ENCODE results near the gene LYPD5.
"Not testable (repeated sequence)": the region's sequence is repeated elsewhere in the genome, so short reads cannot be mapped to it uniquely, and the experiment has no call there.

The LYPD5 gene

DNA sequence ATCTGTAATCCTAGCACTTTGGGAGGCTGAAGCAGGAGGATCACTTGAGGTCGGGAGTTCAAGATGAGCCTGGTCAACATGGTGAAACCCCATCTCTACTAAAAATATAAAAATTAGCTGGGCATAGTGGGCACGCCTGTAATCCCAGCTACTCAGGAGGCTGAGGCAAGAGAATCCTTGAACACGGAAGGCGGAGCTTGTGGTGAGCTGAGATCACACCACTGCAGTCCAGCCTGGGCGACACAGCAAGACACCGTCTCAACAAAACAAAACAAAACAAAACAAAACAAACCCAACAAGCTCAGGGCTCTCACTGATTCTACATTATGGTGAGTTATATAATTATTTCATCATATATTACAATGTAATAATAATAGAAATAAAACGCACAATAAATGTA lies 4.2 kb upstream of the LYPD5 start:
- DNase-seq (ENCODE audit: low read depth, low spot score): not testable (repeated sequence)

DNA sequence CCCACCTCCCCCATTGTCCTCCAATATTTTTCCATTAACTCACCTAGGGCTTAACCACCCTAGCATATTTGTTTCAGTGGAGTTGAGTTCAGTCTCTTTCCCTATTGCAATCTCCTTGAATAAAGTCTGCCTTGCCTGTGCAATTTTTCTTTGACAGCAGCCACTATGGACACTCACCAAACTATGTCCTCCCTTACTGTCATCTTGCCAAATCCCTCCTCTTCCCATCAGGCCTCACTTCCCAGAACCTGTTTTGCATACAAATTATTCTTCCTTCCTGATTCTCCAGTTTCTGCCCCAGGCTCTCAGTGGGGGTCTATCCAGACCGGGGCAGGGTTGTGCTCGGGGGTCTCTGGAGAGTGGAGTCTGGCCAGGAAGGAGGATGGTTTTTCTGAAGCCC lies 2.2 kb upstream of the LYPD5 start:
- no peak for DNase-seq (ENCODE audit: low read depth, low spot score)

DNA sequence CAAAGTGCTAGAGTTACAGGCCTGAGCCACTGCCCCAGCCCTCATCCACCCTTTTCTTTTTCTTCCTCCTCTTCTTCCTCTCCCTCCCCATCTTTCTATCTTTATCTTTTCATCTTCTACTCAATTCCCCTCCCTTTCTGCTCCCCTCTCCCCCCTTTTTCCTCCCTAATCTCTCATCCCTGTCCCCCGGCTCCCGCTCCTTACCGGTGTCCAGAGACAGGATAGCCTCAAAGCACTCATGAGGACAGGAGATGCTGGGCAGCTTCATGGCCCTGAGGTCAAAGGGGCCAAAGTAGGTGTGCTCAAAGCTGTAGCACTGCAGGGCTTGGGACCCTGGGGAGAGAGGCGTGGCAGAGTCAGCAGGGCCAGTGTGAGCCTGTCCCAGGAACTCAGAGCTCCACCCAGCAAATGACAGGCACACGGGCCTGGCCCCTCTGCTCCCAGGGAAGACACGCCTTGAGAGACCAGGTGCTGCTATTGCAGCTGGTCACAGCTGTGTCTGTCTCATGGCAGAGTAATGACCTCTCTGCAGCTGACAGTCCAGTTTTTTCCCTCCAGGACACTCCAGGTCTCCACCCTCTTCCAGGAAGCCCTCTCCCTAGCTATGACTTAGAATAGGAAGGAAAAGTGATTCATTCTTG lies 2.6 kb downstream of the LYPD5 start:
- no peak for DNase-seq (ENCODE audit: low read depth, low spot score)

DNA sequence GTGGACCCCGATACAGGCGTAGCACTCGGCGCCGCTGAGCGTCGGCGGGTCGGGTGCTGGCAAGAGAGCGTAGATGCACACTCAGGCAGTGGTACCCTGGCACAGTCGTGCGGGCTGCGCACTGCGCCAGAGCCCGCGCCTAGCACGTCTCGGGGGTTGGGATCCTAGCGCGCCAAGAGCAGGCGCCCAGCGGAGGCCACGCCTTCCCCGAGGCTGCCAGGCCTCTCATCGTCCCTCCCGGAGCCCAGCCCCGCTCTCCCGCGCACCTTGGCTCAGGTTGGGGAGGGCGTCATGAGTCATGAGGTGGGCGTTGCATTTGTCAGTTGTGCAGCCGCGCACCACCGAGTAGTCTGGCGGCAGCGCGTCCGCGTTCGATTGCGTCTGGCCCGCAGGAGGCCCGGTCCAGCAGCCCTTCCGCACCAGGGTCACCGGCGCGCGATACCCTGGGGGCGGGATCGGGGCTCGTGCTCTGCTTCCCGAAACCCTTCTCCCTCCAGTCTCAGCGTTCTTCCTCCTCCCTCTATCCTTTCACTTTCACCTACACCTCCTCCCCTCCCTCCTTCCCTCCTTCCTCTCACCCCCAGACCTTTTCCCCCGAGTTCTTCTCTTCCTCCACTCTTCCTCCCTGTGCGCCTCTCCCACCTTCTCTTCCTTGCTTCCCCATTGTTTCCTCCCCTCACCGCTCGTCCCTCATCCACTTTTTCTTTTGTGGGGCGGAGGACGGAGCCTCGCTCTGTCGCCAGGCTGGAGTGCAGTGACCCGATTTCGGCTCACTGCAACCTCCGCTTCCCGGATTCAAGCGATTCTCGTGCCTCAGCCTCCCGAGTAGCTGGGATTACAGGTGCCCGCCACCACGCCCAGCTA lies 3.5 kb downstream of the LYPD5 start:
- DNase-seq (ENCODE audit: low read depth, low spot score): no peak

DNA sequence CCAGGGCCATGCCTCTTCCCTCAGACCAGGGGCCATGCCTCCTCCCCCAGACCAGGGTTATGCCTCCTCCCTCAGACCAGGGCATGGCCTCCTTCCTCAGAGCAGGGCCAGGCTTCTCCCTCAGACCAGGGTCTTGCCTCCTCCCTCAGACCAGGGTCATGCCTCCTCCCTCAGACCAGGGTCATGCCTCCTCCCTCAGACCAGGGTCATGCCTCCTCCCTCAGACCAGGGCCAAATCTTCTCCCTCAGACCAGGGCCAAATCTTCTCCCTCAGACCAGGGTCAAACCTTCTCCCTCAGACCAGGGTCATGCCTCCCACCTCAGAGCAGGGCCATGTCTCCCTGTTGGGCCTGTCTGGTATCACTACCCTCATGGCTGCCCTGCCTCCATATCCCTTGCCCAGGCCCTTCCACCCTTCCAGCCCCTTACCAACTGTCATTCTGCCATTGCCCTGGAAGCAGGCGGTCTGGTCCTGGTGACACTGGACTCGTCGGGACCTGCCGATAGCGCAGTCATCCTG lies 4.2 kb downstream of the LYPD5 start:
- no peak for DNase-seq (ENCODE audit: low read depth, low spot score)

DNA sequence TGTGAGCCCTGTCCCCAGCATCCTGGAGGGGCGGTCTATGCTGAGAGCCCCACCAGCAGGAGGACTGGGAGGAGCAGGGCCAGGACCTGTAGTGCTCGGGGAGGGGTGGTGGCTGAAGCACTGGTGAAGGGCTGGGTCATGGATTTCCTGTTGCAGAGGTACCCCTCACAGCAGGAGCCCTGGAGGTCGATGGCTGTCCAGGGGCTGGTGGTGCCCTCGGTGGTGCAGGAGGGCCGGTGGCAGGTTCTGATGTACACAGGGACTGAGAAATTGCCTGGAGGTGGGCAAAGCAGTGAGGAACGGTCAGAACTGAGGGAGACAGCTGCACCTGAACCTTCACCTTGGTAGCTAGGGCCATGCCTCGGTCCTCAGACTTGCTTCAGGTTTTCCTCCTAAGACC lies 4.7 kb downstream of the LYPD5 start:
- DNase-seq (ENCODE audit: low read depth, low spot score): no peak

DNA sequence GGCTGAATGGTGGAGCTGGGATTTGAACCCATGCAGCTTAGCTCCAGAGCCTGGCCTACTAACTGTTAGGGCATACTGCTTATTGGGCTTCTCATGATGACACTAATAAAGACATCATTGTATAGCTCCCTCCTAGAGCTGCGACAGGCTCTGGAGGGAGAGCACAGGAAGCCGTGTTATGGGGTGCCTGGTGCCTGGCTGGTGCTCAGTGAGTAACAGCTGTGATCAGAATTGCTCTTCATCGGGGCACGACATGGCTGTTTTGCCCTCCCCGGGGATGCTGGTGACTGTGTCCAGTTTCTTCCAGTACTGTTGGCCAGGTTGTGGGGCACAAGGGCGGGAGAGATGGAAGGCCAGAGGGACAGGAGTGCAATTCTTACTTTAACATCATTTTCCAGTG lies 5.1 kb downstream of the LYPD5 start:
- no peak for DNase-seq (ENCODE audit: low read depth, low spot score)

DNA sequence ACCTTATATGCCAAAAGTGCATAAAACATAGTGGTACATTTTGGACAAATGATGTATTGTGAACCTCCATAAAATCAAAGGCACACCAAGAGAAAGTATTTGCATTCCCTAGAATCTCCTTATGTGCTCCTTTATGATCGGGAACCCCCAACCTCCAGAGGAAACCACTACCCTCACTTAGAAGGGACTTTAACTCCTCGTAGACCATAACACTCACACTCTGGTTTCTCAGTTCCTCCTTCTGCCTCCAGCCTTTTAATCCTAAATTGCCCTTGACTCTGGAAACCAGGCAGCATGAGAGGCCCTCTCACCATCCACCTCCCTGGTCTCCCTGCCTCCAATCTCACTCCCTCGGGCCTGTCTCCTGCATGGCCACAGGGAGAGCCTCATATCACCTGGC lies 11.7 kb downstream of the LYPD5 start:
- no peak for DNase-seq (ENCODE audit: low read depth, low spot score)

DNA sequence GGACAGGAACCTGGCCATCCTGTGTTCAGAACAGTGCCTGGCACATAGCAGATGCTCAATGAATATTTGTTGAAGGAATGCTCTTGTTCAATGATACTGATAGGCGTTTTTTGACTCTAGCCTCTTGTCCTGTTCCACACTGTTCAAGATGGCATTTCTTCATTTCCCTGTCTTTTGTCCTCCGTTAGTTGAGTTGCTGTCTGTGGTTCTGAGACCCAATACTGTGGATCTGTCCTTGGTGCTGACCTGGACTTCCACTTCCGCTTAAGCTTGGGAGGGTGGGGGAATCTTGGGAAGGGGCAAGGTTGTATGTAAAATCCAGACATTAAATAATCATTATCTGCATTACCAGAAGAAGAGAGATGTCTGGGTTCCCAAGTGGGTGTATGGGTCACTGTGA lies 13.2 kb downstream of the LYPD5 start:
- no peak for DNase-seq (ENCODE audit: low read depth, low spot score)

DNA sequence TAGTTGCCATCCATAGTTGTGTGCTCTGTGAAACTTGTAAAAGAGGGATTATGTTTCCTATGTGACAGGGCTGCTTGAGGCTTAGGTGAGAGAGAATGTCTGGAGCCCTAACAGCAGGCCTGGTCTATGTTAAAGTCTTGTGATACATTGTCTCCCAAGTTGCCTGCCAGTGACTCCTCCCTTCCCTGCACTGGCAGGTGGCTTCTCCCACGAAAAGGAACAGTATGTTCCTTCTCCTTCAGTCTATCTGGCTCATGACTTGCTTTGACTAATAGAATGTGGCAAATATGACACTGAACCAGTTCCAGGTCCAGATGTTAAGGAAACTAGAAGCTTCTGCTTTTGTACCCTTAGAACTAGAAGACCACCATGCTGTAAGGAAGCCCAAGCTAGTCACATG lies 15.6 kb downstream of the LYPD5 start:
- DNase-seq (ENCODE audit: low read depth, low spot score): no peak

DNA sequence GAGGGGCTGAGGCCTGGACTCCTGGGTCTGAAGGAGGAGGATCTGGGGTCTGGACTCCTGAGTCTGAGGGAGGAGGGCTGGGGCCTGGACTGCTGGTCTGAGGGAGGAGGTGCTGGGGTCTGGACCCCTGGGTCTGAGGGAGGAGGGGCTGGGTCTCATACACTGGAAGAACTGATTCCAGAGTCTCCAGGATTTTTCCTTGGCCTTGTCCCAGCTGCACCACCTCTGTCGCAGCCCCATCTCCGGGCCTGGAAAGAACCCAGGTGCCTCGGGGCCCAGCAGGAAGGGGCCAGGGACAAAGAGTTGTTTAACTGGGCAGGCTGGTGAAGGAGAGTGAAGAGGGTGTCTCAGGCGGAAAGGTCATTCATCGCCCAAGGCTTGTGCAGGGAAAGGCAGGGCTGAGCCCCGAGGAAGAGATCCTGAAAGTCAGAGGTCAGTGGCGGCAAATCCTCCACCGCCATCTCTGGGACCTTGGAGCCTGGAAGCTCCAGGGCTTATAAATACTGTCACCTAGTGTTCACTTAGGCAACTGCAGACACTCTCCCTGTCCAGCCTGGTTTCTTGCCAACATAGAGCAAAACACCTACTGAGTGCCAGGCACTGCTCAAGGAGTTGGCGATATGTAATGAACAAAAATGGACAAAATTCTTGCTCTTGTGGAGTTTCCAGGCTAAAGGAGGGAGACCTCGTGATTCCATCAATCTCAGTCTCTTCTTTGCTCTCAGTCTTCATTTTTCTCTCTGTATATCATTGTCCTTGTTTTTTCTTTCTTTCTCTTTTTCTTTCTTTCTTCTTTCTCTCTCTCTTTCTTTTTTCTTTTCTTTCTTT lies 17.1 kb downstream of the LYPD5 start:
- DNase-seq (ENCODE audit: low read depth, low spot score): no peak

DNA sequence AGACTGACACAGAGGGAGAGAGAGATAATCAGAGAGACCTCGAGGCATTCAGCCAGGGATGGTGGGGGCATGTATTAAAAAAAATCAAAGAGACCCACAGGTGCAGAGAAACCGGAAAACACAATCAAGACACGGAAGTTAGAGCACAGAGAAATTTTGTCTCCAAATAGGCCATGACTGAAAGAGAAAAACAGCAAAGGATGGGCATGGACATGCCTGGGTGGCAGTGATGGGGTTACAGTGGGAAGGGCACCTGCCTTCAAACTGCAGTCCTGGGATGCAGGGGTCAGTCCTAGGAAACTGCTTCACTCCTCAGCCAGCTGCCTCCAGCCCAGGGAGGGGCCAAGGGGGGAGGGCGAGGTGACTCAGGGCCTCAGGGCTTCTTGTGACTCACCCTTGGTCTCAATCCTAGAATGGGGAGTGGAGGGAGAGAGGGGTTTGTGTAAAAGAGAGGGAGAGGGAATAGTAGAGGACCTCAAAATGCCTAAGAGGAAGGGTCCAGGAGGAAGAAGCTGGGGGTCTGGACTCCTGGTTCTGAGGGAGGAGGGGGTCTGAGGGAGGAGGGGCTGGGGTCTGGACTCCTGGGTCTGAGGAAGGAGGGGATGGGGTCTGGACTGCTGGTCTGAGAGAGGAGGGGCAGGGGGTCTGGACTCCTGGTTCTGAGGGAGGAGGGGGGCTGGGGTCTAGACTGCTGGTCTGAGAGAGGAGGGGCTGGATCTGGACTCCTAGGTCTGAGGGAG lies 17.8 kb downstream of the LYPD5 start:
- DNase-seq (ENCODE audit: low read depth, low spot score): no peak

DNA sequence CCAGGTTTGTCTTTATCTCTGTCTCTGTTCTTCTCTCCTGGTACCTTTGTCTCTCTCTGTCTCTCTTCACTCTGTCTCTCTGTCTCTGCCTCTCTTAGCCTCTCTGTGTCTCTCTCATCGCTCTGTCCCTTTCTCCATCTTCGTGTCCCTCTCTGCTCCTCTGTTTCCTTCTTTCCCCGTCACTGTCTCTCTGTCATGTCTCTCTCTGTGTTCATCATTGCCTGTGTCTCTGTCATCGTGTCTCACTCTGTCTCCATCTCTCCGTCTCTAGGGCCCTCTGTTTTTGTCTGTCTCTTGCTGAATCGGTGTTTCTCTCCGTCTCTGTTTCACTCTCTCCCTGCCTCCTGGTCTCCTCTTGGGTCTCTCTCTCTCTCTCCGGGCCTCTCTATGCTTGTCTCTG lies 18.6 kb downstream of the LYPD5 start:
- no peak for DNase-seq (ENCODE audit: low read depth, low spot score)

DNA sequence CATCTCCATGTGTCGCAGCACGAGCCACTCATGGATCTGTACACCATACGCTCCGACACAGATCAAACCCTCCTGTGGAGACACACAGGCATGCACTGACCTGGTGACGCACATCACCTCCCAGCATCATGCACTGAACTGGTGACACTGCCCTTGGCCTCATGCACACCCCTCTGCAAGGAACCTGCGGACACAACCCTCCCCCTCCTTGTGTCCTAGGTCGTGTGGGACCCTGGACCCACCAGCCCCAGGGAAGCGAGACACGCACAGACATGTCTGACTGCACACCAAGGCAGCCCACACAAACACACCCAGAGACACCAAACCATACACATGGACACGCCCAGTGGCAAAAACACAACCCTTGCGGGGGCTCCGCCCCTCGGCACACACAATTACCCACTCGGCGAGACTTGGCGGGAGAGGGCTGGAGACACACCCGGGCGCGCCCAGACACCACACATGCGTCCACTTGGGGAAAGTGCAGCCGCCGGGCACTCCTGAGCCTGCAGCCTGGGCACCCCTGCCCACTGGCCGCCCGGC lies 19.5 kb downstream of the LYPD5 start:
- no peak for DNase-seq (ENCODE audit: low read depth, low spot score)

DNA sequence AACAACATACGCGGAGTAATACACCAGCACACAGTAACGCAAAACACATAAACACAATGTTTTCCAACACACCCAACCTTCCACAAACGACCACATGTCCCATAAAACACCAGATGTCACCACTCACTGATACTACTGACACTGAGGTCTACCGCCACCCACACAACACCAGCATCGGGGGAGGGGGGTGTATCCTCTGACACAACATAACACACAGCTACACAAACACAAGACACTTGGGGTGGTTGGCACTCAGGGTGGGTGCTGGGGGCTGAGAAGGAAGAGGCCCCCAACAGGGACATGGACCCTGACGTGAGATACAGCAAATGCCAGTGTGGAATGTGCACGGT lies 20.0 kb downstream of the LYPD5 start:
- no peak for DNase-seq (ENCODE audit: low read depth, low spot score)

DNA sequence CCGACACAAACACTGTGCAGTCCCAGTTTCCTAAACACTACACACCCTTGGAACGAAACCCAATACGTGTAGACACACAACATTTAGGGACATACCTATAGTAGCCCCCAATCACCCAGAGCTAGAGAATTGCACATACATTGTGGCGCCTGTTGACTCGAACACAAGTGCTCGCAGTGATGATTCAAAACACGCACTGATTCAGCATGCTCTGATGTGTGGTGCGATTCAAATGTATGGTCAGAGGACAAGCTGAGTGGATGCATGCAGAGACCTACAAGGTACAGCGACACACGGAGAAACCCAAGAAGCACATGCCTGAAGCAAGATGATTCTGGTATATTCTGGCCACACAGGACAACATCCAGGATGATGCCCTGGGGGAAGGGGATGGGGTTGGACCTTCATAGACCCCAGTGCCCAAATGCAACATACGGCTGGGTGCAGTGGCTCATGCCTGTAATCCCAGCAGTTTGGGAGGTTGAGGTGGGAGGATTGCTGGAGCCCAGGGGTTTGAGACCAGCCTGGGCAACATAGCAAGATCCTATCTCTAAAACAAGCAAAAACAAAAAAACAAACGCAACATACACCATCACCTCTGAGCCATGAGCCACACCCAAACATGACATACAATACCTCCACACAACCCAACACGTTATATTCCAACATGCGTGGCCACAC lies 20.5 kb downstream of the LYPD5 start:
- no peak for DNase-seq (ENCODE audit: low read depth, low spot score)

DNA sequence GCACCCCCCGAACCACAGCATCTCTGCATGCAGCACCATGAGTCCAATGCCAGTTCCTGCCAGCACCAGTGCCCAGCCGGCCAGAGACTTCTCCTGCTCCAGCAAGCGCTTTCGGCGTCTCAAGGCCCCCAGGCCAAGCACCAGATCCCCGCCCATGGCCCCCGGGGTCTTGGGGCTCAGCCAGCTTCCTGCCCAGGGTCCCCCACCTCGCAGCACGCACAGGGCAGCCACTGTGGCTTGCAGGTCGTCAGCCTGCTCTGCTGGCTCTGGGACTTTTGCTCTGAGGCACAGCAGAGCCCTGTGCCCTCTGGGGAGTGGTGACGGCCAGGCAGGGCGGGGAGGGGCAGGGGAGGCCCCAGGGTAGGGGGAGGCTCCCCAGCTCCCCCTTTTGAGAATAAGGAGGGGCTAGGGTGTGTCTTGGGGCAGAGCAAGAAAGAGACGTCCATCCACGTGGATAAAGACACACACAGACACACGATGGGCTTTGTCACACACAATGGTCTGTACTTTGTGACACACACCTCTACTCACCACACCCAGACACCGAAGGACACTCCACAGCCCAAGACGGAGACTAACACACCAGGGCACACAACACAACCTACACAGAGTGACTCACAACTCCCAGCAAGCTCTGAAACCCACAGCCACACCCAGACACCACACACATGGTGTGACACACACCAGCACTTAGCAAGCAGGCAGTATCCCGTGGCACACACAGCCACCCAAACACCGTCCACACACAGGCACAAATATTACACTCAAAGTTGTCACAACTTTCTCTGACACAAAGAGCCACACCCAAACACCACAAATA lies 21.3 kb downstream of the LYPD5 start, which contains the start of gene KCNN4:
TSS of gene KCNN4 (minus strand) at position 268 of the 820 bp plus-strand sequence. CDS start at position 156, 112 bp downstream.
- no peak for DNase-seq (ENCODE audit: low read depth, low spot score)

DNA sequence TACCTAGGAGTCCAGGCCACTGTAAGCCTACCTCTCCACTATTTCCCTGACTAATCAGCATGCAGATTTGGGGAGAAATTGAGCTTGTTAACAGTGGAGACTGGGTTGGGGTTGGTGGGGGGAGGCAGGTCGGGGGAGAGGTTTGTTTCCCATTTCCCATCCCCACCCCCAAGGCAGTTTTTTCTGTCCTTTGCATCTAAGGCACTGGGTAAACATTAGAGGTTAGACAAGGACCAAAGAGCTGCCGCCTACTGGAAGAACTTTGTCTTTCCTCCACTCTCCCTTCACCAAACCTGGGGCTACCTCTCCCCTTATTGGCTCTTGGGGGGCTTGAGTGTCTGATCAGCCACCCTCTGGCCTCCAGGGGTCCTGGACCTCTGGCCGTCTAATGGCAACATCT lies 22.4 kb downstream of the LYPD5 start:
- DNase-seq (ENCODE audit: low read depth, low spot score): no peak

DNA sequence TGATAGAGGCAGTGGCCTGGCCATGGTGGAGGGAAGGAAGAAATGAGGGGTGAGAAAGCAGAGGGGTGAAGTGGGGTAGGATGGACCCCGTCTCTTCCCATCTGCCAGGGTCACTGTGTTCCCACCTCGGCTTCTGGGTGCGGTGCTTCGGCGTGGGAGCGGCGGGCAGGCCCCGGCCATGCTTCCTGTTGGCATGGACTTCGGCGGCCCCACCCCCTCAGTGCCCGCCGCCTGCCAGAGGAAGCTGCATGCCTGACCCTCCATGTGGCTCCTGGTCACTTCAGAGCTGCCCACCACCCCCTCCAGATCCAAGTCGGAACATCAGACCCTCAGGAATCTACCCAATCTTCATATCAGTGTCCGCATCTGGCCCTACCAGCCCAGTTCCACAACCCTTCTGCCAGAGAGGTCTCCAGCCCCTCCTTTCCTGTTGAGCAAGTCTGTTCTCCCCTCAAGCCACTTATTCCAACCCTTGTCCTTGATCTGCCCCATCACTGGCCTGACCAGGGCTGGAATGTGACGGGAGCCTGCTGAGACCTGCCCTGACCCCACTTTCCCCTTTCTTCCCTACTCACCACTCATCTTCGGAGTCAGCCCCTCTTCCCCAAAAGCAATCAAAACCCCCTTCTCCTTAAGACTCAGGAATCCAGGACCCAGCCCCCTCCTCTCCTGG lies 23.0 kb downstream of the LYPD5 start:
- no peak for DNase-seq (ENCODE audit: low read depth, low spot score)

All from brain pericyte (primary cell).